GM23338 (cell line): ENCODE data around the gene AQP11.

Experiments used
- ETS1 ChIP-seq: IDR thresholded peaks from 2 replicates; pipeline ENCODE4 v1.6.1; 2016; ENCODE audit warnings: antibody characterized with exemption
- EZH2 ChIP-seq: fragments of 200-600 bp; sonication (generic); IDR thresholded peaks from one replicate; pipeline ENCODE4 v1.8.0; 2017; ENCODE audit warnings: antibody characterized with exemption, mild to moderate bottlenecking, low read depth; ENCODE audit not compliant: unreplicated experiment
- EZH2phosphoT487 ChIP-seq: fragments of 200-600 bp; sonication (generic); IDR thresholded peaks from one replicate; pipeline ENCODE4 v1.8.1; 2018; ENCODE audit warnings: antibody characterized with exemption; ENCODE audit not compliant: unreplicated experiment
- POLR2AphosphoS5 ChIP-seq: IDR thresholded peaks from 2 replicates; pipeline ENCODE4 v1.6.1; 2016; ENCODE audit warnings: antibody characterized with exemption, low read depth
- STAT1 ChIP-seq: IDR thresholded peaks from one replicate; pipeline ENCODE4 v1.6.1; 2016; ENCODE audit warnings: antibody characterized with exemption; ENCODE audit not compliant: unreplicated experiment
- TF ChIP-seq, protein P1 (sequence below), 2 experiments: fragments of 200-600 bp in 1 of 2; sonication (generic) in 1 of 2; conservative IDR thresholded peaks; 2 replicates each; pipeline versions ENCODE4 v1.5.1 to v1.6.1; 2016 to 2017; ENCODE audit warnings: antibody characterized with exemption in 2 of 2, low read depth in 2 of 2, mild to moderate bottlenecking in 2 of 2, moderate library complexity in 1 of 2
- TF ChIP-seq, protein P2 (sequence below): IDR thresholded peaks from one replicate; pipeline ENCODE4 v1.6.1; 2018; ENCODE audit warnings: antibody characterized with exemption; ENCODE audit not compliant: unreplicated experiment

GRCh38 chr11:77580712-77581337 is 8.9 kb upstream of the AQP11 start:
- TF ChIP-seq EZH2: no peak
- TF ChIP-seq, protein P1, sequence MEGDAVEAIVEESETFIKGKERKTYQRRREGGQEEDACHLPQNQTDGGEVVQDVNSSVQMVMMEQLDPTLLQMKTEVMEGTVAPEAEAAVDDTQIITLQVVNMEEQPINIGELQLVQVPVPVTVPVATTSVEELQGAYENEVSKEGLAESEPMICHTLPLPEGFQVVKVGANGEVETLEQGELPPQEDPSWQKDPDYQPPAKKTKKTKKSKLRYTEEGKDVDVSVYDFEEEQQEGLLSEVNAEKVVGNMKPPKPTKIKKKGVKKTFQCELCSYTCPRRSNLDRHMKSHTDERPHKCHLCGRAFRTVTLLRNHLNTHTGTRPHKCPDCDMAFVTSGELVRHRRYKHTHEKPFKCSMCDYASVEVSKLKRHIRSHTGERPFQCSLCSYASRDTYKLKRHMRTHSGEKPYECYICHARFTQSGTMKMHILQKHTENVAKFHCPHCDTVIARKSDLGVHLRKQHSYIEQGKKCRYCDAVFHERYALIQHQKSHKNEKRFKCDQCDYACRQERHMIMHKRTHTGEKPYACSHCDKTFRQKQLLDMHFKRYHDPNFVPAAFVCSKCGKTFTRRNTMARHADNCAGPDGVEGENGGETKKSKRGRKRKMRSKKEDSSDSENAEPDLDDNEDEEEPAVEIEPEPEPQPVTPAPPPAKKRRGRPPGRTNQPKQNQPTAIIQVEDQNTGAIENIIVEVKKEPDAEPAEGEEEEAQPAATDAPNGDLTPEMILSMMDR (conservative IDR thresholded peaks at IDR 0.05; ENCODE audit: low read depth in 2 of 2): no peak
- TF ChIP-seq, protein P2, sequence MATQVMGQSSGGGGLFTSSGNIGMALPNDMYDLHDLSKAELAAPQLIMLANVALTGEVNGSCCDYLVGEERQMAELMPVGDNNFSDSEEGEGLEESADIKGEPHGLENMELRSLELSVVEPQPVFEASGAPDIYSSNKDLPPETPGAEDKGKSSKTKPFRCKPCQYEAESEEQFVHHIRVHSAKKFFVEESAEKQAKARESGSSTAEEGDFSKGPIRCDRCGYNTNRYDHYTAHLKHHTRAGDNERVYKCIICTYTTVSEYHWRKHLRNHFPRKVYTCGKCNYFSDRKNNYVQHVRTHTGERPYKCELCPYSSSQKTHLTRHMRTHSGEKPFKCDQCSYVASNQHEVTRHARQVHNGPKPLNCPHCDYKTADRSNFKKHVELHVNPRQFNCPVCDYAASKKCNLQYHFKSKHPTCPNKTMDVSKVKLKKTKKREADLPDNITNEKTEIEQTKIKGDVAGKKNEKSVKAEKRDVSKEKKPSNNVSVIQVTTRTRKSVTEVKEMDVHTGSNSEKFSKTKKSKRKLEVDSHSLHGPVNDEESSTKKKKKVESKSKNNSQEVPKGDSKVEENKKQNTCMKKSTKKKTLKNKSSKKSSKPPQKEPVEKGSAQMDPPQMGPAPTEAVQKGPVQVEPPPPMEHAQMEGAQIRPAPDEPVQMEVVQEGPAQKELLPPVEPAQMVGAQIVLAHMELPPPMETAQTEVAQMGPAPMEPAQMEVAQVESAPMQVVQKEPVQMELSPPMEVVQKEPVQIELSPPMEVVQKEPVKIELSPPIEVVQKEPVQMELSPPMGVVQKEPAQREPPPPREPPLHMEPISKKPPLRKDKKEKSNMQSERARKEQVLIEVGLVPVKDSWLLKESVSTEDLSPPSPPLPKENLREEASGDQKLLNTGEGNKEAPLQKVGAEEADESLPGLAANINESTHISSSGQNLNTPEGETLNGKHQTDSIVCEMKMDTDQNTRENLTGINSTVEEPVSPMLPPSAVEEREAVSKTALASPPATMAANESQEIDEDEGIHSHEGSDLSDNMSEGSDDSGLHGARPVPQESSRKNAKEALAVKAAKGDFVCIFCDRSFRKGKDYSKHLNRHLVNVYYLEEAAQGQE: no peak
- no peak for TF ChIP-seq POLR2AphosphoS5
- TF ChIP-seq ETS1: no peak
- TF ChIP-seq EZH2phosphoT487: no peak
- no peak for TF ChIP-seq STAT1
